CD1c-positive myeloid dendritic cell (primary cell): Measurements from ENCODE around the gene PRKCH.

Experiments used
- DNase-seq: peaks from one replicate; pipeline ENCODE4 v3.0.0-alpha.2; 2016; ENCODE audit errors: extremely low spot score

PRKCH gene

GRCh38 chr14:61474015-61474414 lies 152.6 kb downstream of the PRKCH start:
- DNase-seq: peak; percentile 33

GRCh38 chr14:61474701-61475100 lies 153.3 kb downstream of the PRKCH start:
- no peak for DNase-seq

GRCh38 chr14:61475316-61475715 lies 153.9 kb downstream of the PRKCH start:
- DNase-seq: peak; percentile 84

- no peak for DNase-seq
Measured at GRCh38 chr14:61476105-61476753, 154.8 kb downstream of the PRKCH start.

GRCh38 chr14:61476754-61477410 lies 155.5 kb downstream of the PRKCH start:
- peak; percentile 95 for DNase-seq

- peak; percentile 27 for DNase-seq
Measured at GRCh38 chr14:61477712-61478462, 156.5 kb downstream of the PRKCH start.

GRCh38 chr14:61478971-61479473 lies 157.6 kb downstream of the PRKCH start:
- peak; percentile 54 for DNase-seq

GRCh38 chr14:61479746-61480502 lies 158.5 kb downstream of the PRKCH start:
- peak; percentile 69 for DNase-seq

GRCh38 chr14:61480704-61481285 lies 159.4 kb downstream of the PRKCH start:
- no peak for DNase-seq

- no peak for DNase-seq
Measured at GRCh38 chr14:61481701-61482100, 160.3 kb downstream of the PRKCH start.

- DNase-seq: no peak
Measured at GRCh38 chr14:61482348-61483206, 161.2 kb downstream of the PRKCH start.

- no peak for DNase-seq
Measured at GRCh38 chr14:61483476-61483875, 162.1 kb downstream of the PRKCH start.

- no peak for DNase-seq
Measured at GRCh38 chr14:61484031-61484430, 162.7 kb downstream of the PRKCH start.

GRCh38 chr14:61484826-61485584 lies 163.6 kb downstream of the PRKCH start:
- no peak for DNase-seq

- no peak for DNase-seq
Measured at GRCh38 chr14:61485661-61486060, 164.3 kb downstream of the PRKCH start.

GRCh38 chr14:61486930-61487495 lies 165.6 kb downstream of the PRKCH start:
- DNase-seq: no peak

GRCh38 chr14:61488417-61489401 lies 167.3 kb downstream of the PRKCH start:
- DNase-seq: no peak

- DNase-seq: no peak
Measured at GRCh38 chr14:61489512-61489911, 168.1 kb downstream of the PRKCH start.
